Spleen (tissue), 7 donors: ENCODE data around the gene MRPS5.

Experiments used
- POLR2A ChIP-seq, 3 donors: fragments of 450-650 bp; IDR thresholded peaks; one replicate each; pipeline ENCODE4 v1.5.1; 2017; ENCODE audit warnings: antibody characterized with exemption in 3 of 3, mild to moderate bottlenecking in 1 of 3
- POLR2AphosphoS5 ChIP-seq, 3 donors: sonication (generic); formaldehyde crosslinking; IDR thresholded peaks; one replicate each; pipeline ENCODE4 v1.5.1; 2017; ENCODE audit warnings: antibody characterized with exemption in 3 of 3
- TF ChIP-seq, protein P1 (sequence below), 11 experiments: fragments of 200-600 bp in 7 of 11; fragments of 450-650 bp in 4 of 11; sonication (generic) in 4 of 11; IDR thresholded peaks in 8 of 11; conservative IDR thresholded peaks in 3 of 11; 1 replicate in 7 of 11; 2 replicates in 4 of 11; pipeline versions ENCODE4 v1.4.0 to v1.8.0; 2016 to 2021; ENCODE audit warnings: antibody characterized with exemption in 11 of 11, inconsistent platforms in 4 of 11, mild to moderate bottlenecking in 1 of 11
- donor health status: DM: no; HTN: no; CAD: no; lungs with moderate emphysema.
- donor health status: DM: no; HTN: no; CAD: no.
- donor health status: DM: no; HTN: no; CAD: no.

DNA sequence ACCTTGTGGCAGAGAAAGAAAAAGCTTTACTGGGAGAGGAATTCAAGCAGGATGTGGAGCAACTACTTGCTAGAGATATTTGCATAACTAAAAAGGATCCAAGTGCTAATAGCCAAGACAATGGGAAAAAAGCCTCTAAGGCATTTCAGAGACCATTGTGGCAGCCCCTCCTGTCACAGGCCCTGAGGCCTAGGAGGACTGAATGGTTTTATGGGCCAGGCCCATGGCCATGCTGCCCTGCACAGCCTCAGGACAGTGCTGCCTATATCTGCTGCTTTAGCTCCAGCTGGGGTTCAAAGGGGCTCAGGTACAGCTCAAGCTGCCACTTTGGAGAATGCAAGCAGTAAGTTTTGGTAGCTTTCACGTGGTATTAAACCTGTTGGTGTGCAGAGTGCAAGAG is 17.1 kb upstream of the MRPS5 start:
- TF ChIP-seq, protein P1, sequence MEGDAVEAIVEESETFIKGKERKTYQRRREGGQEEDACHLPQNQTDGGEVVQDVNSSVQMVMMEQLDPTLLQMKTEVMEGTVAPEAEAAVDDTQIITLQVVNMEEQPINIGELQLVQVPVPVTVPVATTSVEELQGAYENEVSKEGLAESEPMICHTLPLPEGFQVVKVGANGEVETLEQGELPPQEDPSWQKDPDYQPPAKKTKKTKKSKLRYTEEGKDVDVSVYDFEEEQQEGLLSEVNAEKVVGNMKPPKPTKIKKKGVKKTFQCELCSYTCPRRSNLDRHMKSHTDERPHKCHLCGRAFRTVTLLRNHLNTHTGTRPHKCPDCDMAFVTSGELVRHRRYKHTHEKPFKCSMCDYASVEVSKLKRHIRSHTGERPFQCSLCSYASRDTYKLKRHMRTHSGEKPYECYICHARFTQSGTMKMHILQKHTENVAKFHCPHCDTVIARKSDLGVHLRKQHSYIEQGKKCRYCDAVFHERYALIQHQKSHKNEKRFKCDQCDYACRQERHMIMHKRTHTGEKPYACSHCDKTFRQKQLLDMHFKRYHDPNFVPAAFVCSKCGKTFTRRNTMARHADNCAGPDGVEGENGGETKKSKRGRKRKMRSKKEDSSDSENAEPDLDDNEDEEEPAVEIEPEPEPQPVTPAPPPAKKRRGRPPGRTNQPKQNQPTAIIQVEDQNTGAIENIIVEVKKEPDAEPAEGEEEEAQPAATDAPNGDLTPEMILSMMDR (IDR thresholded peaks at IDR 0.05 in 8 of 11, conservative IDR thresholded peaks at IDR 0.05 in 3 of 11) = no peak
- TF ChIP-seq POLR2A (IDR thresholded peaks at IDR 0.05) (no peak), POLR2AphosphoS5 (IDR thresholded peaks at IDR 0.05) (no peak)
